Daoy (cell line): ENCODE data around the gene AGAP1. TPM values are rescaled to one million over a fixed set of nuclear protein-coding genes. Genes with fewer than 3 reads are reported as not detected.
"Not testable (repeated sequence)": the region's sequence is repeated elsewhere in the genome, so short reads cannot be mapped to it uniquely, and the experiment has no call there.

ENCODE experiments used
- DNase-seq: peaks from one replicate; pipeline ENCODE4 v3.0.0-alpha.2; 2015; ENCODE audit warnings: low read depth
- total RNA-seq: library from RNA; depleted of rRNA; stranded (reverse); fragments of >200 nt; shearing (Covaris generic); gene quantifications from 2 replicates; pipeline ENCODE4 v1.2.3, GENCODE V29; 2014

AGAP1 gene
- total RNA-seq, 1 experiment from 2014 or later = 9.3 TPM

GRCh38 chr2:235734688-235735231 lies 240.9 kb downstream of the AGAP1 start:
- no peak for DNase-seq

GRCh38 chr2:235737396-235737795 lies 243.6 kb downstream of the AGAP1 start:
- DNase-seq = no peak

- DNase-seq = no peak
Measured at GRCh38 chr2:235737840-235738239, 244.0 kb downstream of the AGAP1 start.

- no peak for DNase-seq
Measured at GRCh38 chr2:235739704-235740415, 246.0 kb downstream of the AGAP1 start.

GRCh38 chr2:235740821-235741220 lies 247.0 kb downstream of the AGAP1 start:
- DNase-seq = no peak

GRCh38 chr2:235744161-235744560 lies 250.3 kb downstream of the AGAP1 start:
- no peak for DNase-seq

- DNase-seq = no peak
Measured at GRCh38 chr2:235745597-235745996, 251.8 kb downstream of the AGAP1 start.

GRCh38 chr2:235746257-235746934 lies 252.6 kb downstream of the AGAP1 start:
- DNase-seq = peak; percentile 74

- no peak for DNase-seq
Measured at GRCh38 chr2:235747001-235747785, 253.3 kb downstream of the AGAP1 start.

GRCh38 chr2:235747786-235748091 lies 253.9 kb downstream of the AGAP1 start:
- no peak for DNase-seq

- no peak for DNase-seq
Measured at GRCh38 chr2:235749121-235749770, 255.4 kb downstream of the AGAP1 start.

GRCh38 chr2:235749771-235750160 lies 255.9 kb downstream of the AGAP1 start:
- no peak for DNase-seq

GRCh38 chr2:235752846-235753245 lies 259.0 kb downstream of the AGAP1 start:
- DNase-seq = no peak

GRCh38 chr2:235754357-235755207 lies 260.7 kb downstream of the AGAP1 start:
- DNase-seq = no peak

GRCh38 chr2:235756491-235756890 lies 262.6 kb downstream of the AGAP1 start:
- no peak for DNase-seq

- DNase-seq = no peak
Measured at GRCh38 chr2:235757212-235757611, 263.4 kb downstream of the AGAP1 start.

GRCh38 chr2:235757640-235758039 lies 263.8 kb downstream of the AGAP1 start:
- no peak for DNase-seq

GRCh38 chr2:235762832-235763598 lies 269.2 kb downstream of the AGAP1 start:
- no peak for DNase-seq

GRCh38 chr2:235763816-235764215 lies 270.0 kb downstream of the AGAP1 start:
- no peak for DNase-seq

GRCh38 chr2:235764478-235764877 lies 270.6 kb downstream of the AGAP1 start:
- DNase-seq = not testable (repeated sequence)
